Effector memory CD4-positive, alpha-beta T cell (primary cell): ENCODE measurements around the gene ORM1.

ENCODE experiments used
- DNase-seq, 3 donors: peaks; one replicate each; pipeline ENCODE4 v3.0.0-alpha.2; 2020
- H3K27ac ChIP-seq: 2 replicates; pipeline ENCODE4 v1.7.0; 2013; ENCODE audit warnings: mild to moderate bottlenecking, low read length, moderate library complexity; ENCODE audit not compliant: insufficient read depth, poor library complexity, severe bottlenecking
- H3K27me3 ChIP-seq: replicated peaks from 2 replicates; pipeline ENCODE4 v1.7.0; 2013; ENCODE audit warnings: mild to moderate bottlenecking, low read length; ENCODE audit not compliant: insufficient read depth, control insufficient read depth, poor library complexity, severe bottlenecking
- H3K36me3 ChIP-seq: 2 replicates; pipeline ENCODE4 v1.7.0; 2013; ENCODE audit warnings: mild to moderate bottlenecking, low read length, moderate library complexity; ENCODE audit not compliant: control insufficient read depth, insufficient read depth
- H3K4me1 ChIP-seq: 2 replicates; pipeline ENCODE4 v1.7.0; 2013; ENCODE audit warnings: low read length, mild to moderate bottlenecking; ENCODE audit not compliant: control insufficient read depth, insufficient read depth, poor library complexity, severe bottlenecking
- H3K4me3 ChIP-seq: 2 replicates; pipeline ENCODE4 v1.7.0; 2013; ENCODE audit warnings: low read length, low read depth, mild to moderate bottlenecking; ENCODE audit not compliant: insufficient read depth, poor library complexity, severe bottlenecking
- H3K9me3 ChIP-seq: 2 replicates; pipeline ENCODE4 v1.7.0; 2013; ENCODE audit warnings: mild to moderate bottlenecking, low read length, moderate library complexity; ENCODE audit not compliant: control insufficient read depth

Gene ORM1

DNA sequence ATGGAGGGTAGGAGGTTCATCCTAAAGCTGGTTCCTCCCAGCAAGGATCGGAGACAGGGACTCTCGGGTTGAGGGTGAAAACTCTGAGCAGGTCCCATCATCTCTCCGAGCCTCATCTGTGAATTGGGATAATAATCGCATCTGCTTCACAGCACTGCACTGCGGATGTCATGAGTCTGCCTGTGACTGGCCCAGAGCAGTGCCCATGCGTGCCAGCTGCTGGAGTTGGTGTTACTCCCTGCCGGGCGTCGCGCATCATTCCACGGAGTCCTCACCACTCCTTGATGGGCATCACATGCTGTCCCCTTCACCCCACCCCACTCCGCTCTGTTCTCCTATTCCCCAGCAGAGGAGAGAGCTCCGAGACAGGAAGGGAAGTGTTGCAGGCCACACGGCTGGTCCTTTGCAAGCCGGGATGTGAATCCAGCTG is 35.1 kb upstream of the ORM1 start:
- no peak overlapping the region for H3K27ac ChIP-seq
- DNase-seq, result no peak

DNA sequence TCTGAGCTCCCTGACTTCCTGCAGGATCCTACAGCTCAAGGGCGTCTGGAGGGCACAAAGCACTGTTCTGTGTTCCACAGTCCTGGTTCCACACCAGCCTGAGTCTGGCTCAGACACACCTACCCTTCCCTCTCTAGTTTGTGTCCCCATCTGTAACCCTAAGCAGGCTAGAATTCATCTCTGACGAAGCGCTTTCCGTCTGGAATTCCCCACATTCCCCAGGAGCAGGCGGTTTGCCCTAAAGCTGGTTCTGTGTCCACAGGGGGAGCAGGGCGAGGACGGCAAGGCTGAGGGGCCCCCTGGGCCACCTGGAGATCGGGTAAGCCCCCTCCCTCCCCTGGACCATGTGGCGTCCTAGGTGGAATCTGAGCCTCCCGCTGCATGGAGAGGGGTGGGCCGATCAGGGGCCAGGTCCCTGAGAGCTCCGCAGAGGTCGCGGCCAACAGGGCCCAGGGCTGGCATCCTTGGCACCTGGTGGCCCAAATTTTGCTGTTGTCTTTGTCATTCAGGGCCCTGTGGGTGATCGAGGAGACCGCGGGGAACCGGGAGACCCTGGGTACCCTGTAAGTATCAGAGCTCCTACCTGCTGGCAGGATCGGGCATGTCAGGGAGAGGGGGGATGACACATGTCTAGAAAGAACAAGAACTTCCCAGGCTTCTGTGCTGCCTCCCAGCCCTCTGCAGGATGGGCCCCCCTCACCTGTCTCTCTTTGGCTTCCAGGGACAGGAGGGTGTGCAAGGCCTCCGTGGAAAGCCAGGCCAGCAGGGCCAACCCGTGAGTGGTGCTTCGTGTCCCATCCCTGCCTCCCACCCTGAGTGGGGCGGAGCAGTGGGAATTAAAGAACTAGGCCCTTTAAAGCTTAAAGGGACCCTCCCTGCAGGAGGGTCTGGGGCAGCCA is 34.5 kb upstream of the ORM1 start:
- no peaks in the 10 kb centered on the region for H3K4me1 ChIP-seq
- H3K4me3 ChIP-seq, result no peak overlapping the region
- H3K9me3 ChIP-seq, result no peaks in the 10 kb centered on the region
- H3K27me3 ChIP-seq, result no peaks in the 10 kb centered on the region
- H3K36me3 ChIP-seq, result no peaks in the 10 kb centered on the region
- H3K27ac ChIP-seq, result no peak overlapping the region
- DNase-seq, result no peak

More for the DNA sequence above, 35.1 kb upstream of the ORM1 start:
- no peaks in the 10 kb centered on the region for H3K27me3 ChIP-seq
- no peaks in the 10 kb centered on the region for H3K4me1 ChIP-seq
- no peak overlapping the region for H3K4me3 ChIP-seq
- no peaks in the 10 kb centered on the region for H3K36me3 ChIP-seq
- no peaks in the 10 kb centered on the region for H3K9me3 ChIP-seq

DNA sequence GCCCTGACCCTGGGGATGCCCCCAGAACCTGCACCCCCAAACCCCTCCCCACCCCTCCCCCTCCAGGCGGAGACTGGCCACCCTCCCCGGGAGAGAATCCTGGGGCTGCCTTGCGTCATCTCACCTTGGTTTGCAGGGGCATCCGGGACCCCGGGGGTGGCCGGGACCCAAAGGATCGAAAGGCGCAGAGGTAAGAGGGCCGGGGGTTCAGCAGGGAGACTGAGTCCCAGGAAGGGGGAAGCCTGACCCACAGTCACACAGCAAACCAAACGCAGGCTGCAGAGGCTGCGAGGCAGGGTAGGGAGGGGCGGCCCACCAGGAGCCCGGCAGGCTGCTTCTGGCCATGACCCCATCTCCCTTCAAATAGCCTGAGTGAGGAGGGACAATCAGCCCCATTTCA is 33.8 kb upstream of the ORM1 start:
- no peaks in the 10 kb centered on the region for H3K4me1 ChIP-seq
- H3K27ac ChIP-seq, result no peak overlapping the region
- H3K4me3 ChIP-seq, result no peak overlapping the region
- DNase-seq, result no peak
- H3K9me3 ChIP-seq, result no peaks in the 10 kb centered on the region
- no peaks in the 10 kb centered on the region for H3K27me3 ChIP-seq
- no peaks in the 10 kb centered on the region for H3K36me3 ChIP-seq

DNA sequence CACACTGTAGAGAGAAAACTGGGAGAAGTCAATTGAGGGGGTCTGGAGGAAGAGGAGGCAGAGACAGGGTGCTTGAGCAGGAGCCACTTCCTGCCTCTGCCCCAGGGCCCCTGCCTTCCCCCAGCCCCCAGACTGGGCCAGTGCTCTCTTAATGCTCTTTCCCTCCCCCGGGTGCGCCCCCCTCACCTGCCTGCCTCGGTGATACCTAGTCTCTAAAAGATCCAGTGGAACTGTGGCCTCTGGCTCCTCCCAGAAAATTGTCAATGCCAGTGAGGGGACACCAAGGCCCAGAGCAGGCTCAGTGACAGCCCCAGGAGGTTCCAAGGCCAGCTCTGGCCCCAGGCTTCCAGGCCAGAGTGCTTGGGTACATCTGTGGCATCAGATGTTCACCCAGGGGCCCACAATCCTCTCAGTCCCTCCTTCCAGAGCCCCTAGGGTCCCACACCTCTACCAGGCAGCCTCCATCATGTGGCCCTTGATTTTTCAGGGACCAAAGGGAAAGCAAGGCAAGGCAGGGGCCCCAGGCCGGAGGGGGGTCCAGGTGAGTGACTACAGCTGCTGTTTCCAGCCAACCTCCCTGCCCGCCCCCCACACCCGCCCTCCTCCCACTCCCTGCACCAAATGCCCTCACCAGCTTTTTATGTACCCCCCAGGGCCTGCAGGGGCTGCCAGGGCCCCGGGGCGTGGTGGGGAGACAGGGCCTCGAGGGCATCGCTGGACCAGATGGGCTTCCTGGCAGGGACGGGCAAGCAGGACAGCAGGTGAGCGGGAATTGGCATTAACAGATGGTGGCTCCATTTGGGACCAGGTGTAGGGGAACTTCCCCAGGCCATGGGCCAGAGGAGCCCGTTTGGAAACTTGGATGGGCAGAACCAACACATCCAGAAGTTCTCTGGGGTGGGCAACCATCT is 33.1 kb upstream of the ORM1 start:
- no peaks in the 10 kb centered on the region for H3K9me3 ChIP-seq
- H3K4me1 ChIP-seq, result no peaks in the 10 kb centered on the region
- no peak for DNase-seq
- no peaks in the 10 kb centered on the region for H3K27me3 ChIP-seq
- H3K4me3 ChIP-seq, result no peak overlapping the region
- no peaks in the 10 kb centered on the region for H3K36me3 ChIP-seq
- H3K27ac ChIP-seq, result no peak overlapping the region

DNA sequence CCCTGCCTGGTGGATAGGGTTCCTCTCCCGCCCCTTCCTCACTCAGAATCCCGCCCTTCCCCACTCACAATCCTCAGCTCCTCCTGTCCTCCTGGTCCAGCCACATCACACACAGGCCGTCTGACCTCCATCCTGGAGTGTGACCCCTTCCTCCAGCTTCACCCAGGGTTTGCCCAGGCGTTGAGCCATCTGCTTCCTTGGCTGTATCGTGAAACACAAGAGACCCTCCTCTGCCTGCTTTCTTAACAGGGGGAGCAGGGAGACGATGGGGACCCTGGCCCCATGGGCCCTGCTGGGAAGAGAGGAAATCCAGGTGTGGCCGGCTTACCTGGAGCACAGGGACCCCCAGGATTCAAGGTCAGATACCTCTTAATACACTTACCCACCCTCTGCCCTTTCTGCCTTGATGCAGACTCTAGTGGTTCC is 32.3 kb upstream of the ORM1 start:
- no peaks in the 10 kb centered on the region for H3K4me1 ChIP-seq
- H3K27ac ChIP-seq, result no peak overlapping the region
- no peak overlapping the region for H3K4me3 ChIP-seq
- H3K9me3 ChIP-seq, result no peaks in the 10 kb centered on the region
- no peaks in the 10 kb centered on the region for H3K27me3 ChIP-seq
- H3K36me3 ChIP-seq, result no peaks in the 10 kb centered on the region
- no peak for DNase-seq

DNA sequence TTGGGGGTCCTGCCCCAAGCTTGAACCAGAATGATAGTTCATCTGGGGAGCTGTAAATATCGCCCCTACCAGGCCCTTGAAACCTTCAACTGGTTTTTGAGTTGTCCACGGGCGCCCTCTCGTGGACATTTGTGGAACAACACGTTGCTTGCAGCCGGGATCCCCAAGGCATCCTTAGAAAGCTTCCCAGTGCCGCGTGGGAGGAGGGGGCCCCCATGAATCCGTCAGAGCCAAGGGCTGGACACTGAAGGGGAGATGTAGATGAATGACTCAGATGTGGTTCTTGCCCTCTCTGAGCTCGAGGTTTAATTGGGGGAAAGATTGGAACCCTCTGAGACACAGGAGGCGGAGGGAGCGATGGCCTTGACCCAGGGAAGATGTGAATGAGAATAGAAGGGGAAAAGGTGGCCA is 31.8 kb upstream of the ORM1 start:
- peak; percentile 25 to 54 (median 32) for DNase-seq
- H3K27ac ChIP-seq, result no peak overlapping the region
- no peaks in the 10 kb centered on the region for H3K27me3 ChIP-seq
- no peaks in the 10 kb centered on the region for H3K36me3 ChIP-seq
- no peaks in the 10 kb centered on the region for H3K4me1 ChIP-seq
- no peaks in the 10 kb centered on the region for H3K9me3 ChIP-seq
- no peak overlapping the region for H3K4me3 ChIP-seq

DNA sequence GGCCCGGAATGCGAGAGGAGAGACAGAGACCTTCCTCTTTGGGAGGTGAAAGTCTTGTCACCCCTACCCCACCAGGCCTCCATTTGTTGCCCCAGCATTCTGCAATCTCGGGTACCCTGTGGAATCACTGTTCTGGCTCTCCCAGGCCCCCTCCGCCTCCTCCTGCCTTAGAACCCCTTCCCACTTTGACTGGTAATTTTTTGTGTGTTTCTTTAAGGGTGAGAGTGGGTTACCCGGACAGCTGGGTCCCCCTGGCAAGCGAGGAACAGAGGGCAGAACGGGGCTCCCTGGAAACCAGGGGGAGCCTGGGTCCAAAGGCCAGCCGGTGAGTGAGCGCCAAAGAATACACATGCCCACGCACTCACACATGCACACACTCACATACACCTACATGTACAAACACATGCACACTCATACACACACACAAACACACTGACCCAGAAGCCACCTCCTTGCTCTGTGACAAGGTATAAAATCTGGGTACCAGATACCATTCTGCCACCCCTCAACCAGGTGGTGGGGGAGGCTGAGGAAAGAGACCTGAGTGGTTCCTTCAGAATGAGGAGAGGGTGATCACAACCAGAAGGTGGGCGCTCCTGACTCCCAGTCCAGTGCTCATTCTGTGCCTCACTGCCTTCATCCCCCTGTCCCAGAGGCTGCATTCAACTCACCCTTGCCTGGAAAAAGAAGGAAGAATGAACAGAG is 30.9 kb upstream of the ORM1 start:
- Histone ChIP-seq H3K27ac (no peak overlapping the region), H3K4me3 (no peak overlapping the region), H3K9me3 (no peaks in the 10 kb centered on the region), H3K27me3 (no peaks in the 10 kb centered on the region), H3K4me1 (no peaks in the 10 kb centered on the region), H3K36me3 (no peaks in the 10 kb centered on the region)
- no peak for DNase-seq

DNA sequence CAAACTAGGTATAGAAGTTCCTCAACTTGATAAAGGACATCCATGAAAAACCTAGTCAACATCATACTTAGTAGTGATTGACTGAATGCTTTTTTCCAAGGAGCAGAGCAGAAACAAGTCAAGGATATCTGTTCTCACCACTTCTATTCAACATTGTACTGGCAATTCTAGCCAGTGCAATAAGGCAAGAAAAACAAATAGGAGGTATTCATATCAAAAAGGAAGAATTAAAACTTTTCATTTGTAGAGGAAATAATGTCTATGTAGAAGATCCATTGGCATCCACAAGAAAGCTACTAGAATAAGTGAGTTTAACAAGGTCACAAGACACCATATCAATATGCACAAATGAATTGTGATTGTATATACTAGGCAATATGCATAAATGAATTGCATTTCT is 28.2 kb upstream of the ORM1 start:
- no peaks in the 10 kb centered on the region for H3K9me3 ChIP-seq

DNA sequence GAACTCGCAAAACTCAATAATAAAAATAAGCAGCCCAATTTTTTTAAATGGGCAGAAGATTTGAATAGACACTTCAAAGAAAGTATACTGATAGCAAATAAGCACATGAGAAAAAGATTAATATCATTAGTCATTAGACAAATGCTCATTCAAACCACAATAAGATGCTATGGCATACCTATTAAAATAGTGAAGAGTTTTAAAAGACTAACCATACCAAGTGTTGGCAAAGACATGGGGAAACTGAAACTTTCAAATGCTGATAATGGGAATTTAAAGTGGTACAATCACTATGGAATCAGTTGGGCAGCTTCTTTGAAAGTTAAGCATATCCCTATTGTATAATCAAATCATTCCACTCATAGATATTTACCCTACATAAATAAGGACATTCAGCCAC is 26.6 kb upstream of the ORM1 start:
- DNase-seq, result no peak
- Histone ChIP-seq H3K27ac (no peak overlapping the region), H3K36me3 (no peaks in the 10 kb centered on the region), H3K27me3 (no peaks in the 10 kb centered on the region), H3K4me1 (no peaks in the 10 kb centered on the region), H3K9me3 (no peaks in the 10 kb centered on the region), H3K4me3 (no peak overlapping the region)

More for the DNA sequence above, 28.2 kb upstream of the ORM1 start:
- Histone ChIP-seq H3K36me3 (no peaks in the 10 kb centered on the region), H3K27me3 (no peaks in the 10 kb centered on the region), H3K27ac (no peak overlapping the region), H3K4me1 (no peaks in the 10 kb centered on the region), H3K4me3 (no peak overlapping the region)
- no peak for DNase-seq
